ENCODE data around the gene CYP24A1.
"Not testable (repeated sequence)": the region's sequence is repeated elsewhere in the genome, so short reads cannot be mapped to it uniquely, and the experiment has no call there.

The CYP24A1 gene

DNA sequence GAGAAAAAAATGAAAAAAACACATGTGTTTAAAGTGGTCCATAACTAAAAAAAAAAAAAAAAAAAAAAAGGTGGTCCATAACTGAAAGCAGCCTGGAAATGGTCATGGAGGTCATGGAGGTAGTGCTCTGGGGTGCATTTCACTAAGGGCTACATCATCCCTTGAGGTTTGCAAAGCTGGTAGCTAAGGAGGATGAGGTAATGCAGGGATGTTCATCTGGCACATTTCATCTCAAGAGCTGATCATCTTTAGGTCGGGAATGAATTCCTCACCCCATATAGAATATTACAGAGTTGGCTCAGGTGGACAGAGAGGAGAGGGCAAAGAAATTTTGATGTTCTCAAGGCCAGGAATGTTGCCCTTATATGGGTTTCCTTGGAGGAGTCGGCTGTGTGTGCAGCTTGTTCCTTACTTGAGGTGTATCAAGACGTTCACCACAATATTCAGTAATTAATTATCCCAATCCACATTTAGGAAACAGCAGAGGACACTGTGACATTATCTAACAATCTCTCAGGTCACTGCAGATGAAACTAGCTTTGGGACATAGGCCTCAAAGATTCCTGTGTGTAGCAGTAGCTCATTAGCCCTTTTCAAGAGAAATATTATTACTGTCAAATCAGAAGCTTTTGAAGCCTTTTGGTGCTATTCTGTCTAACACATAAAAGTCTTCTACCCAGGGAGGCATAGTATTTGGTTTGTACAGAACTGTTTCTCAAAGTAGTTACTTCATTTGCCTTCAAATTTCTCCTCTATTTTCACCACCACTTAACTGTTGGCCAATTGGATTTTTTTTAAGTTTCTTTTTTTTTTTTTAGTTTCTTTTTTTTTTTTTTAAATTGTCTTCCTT, 46.8 kb downstream of the CYP24A1 start:
- TF ChIP-seq, protein P1, sequence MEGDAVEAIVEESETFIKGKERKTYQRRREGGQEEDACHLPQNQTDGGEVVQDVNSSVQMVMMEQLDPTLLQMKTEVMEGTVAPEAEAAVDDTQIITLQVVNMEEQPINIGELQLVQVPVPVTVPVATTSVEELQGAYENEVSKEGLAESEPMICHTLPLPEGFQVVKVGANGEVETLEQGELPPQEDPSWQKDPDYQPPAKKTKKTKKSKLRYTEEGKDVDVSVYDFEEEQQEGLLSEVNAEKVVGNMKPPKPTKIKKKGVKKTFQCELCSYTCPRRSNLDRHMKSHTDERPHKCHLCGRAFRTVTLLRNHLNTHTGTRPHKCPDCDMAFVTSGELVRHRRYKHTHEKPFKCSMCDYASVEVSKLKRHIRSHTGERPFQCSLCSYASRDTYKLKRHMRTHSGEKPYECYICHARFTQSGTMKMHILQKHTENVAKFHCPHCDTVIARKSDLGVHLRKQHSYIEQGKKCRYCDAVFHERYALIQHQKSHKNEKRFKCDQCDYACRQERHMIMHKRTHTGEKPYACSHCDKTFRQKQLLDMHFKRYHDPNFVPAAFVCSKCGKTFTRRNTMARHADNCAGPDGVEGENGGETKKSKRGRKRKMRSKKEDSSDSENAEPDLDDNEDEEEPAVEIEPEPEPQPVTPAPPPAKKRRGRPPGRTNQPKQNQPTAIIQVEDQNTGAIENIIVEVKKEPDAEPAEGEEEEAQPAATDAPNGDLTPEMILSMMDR (conservative IDR thresholded peaks at IDR 0.05; ENCODE audit: low read length), result no peak
- no peak for DNase-seq (ENCODE audit: low read depth)
- H3K4me3 ChIP-seq (ENCODE audit: low read length), result no peak overlapping the region

DNA sequence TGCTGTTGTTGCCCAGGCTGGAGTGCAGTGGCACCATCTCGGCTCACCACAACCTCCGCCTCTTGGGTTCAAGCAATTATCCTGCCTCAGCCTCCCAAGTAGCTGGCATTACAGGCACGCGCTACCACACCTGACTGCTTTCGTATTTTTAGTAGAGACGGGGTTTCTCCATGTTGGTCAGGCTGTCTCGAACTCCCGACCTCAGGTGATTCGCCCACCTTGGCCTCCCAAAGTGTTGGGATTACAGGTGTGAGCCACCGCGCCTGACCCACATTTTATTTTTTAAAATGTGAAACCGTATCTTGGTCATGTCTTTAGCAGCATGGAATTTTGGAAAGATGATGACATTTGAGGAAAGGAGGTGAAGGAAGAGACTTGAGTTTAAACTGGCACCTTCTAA, 47.5 kb downstream of the CYP24A1 start:
- H3K4me3 ChIP-seq (ENCODE audit: low read length); DNase-seq (ENCODE audit: low read depth): not testable (repeated sequence)

DNA sequence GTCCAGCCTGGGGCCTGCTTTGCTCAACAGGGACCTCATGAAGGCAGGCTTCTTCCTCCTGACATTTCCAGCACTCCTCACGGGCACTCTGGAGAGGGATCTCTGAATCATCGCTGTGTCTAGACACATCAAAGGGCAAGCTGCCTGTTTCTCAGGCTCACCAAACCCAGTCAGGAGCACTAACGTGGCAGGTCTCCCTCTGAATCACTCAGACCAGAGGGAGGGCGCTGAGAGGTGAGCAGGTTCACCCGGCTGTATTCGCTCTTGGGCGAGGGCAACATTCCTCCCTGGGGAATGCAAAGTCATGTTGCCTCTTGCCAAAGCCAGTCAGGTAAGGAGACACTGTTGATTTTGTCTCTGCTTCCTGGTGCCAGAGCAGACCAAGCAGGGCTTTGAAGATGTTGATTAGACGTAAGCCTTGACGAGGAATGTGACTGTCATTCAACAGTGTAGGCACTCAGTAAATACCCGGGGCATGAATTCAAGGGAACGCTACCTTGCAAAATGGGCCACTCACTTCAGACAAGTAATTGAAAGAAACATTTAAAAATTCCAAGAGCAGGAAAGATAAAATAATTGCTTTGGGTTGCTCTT, 50.1 kb downstream of the CYP24A1 start:
- peak; percentile 94 for DNase-seq (ENCODE audit: low read depth)
- H3K4me3 ChIP-seq (ENCODE audit: low read length), result no peak overlapping the region
- TF ChIP-seq, protein P1 (conservative IDR thresholded peaks at IDR 0.05; ENCODE audit: low read length), result 0 out of 2 replicates have a peak, but pooled peaks have one; percentile 3

DNA sequence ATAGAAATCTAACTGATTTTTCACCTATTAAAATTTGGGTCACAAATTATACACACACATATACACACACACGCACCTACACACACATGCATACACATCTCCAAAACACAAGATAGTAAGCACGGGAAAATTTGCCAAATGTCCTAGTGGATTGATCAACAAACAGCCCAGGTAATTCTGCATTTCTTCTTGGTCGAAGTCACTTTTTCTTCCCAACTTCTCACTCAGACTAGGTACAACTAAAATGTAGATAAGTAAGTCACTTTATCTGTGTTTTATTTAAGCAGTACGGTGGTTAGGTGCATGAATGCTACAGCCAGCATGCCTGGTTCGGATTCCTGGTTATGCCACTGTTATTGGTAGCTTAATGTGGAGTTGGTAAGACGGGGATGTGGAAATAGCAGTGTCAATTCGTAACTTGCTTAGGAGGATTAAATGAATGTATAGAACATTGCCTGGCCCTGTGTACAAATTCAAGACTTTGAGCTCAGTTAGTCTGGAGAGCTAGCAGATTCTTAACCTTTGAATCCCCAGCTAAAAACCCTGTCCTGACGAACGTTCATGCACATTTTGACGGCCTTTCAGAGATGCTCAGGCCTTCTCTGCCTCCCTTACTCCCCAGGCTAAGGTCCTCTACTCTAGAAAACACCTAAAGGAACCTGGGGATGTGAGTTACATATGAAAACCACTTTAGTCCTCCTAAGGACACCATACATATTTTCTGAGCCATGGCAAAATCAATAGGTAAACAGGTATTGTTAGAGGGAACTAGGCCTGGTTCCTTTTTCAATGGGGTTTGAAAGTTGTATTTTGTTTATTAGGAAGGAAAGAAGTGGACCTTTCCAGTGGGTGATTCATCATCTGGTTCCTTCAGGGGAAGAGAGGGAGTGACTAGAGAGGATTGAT, 50.9 kb downstream of the CYP24A1 start:
- TF ChIP-seq, protein P1 (conservative IDR thresholded peaks at IDR 0.05; ENCODE audit: low read length), result no peak
- no peak for DNase-seq (ENCODE audit: low read depth)
- H3K4me3 ChIP-seq (ENCODE audit: low read length), result no peak overlapping the region

DNA sequence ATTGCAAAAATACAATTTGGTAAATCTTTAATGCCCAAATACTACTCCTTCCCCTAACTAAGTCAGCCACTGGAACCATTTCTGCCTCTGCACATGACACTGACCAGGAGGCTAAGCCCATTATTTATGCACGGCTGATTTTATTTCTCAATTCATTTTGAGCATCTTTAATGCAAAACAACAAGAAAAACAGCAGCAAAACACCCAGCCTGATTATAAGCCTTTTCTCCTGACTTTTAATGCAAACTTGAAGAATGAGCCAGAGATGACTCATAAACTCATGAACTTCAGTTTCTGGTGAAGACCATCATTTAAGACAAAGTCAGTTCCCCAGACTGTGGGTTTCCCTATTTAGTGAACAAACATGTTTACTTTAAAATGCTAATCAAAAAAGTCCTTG, 51.6 kb downstream of the CYP24A1 start:
- no peak overlapping the region for H3K4me3 ChIP-seq (ENCODE audit: low read length)
- peak; percentile 52 for DNase-seq (ENCODE audit: low read depth)

DNA sequence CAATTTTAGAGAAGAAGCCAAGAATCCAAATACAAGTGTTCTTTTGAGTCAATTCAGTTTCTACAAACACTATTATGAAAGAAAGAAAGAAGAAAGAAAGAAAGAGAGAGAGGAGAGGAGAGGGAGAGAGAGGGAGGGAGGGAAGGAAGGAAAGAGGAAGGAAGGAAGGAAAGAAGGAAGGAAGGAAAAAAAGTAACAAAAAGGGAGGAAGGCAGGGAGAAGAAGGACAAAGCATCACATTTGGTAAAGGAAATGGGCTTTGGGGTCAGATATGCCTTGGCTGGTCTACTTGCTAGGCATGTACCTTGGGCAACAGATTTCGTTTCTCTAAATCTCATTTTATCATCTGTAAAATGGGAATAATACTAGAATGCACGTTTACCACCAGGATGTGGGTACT, 54.0 kb downstream of the CYP24A1 start:
- TF ChIP-seq, protein P1 (conservative IDR thresholded peaks at IDR 0.05; ENCODE audit: low read length), result no peak
- no peak overlapping the region for H3K4me3 ChIP-seq (ENCODE audit: low read length)
- no peak for DNase-seq (ENCODE audit: low read depth)

More for the DNA sequence above, 51.6 kb downstream of the CYP24A1 start:
- TF ChIP-seq, protein P1 (conservative IDR thresholded peaks at IDR 0.05; ENCODE audit: low read length), result no peak
